Endodermal cell (in vitro differentiated cells): ENCODE results near the gene PLA2G12A. TPM values are rescaled to one million over a fixed set of nuclear protein-coding genes. Genes with fewer than 3 reads are reported as not detected.

ENCODE experiments used
- DNase-seq: peaks from one replicate; pipeline ENCODE4 v3.0.0-alpha.2; 2017
- H3K27ac ChIP-seq: 2 replicates; pipeline ENCODE4 v1.5.1; 2013; ENCODE audit warnings: mild to moderate bottlenecking, low read depth, low read length, moderate library complexity
- H3K27me3 ChIP-seq: 2 replicates; pipeline ENCODE4 v1.6.1; 2013; ENCODE audit warnings: mild to moderate bottlenecking, low read length, moderate library complexity; ENCODE audit not compliant: insufficient read depth, control insufficient read depth, poor library complexity, severe bottlenecking
- H3K36me3 ChIP-seq: 2 replicates; pipeline ENCODE4 v1.7.0; 2013; ENCODE audit warnings: mild to moderate bottlenecking, low read length, moderate library complexity; ENCODE audit not compliant: control insufficient read depth, insufficient read depth
- H3K4me1 ChIP-seq: one replicate; pipeline ENCODE4 v1.7.0; 2013; ENCODE audit warnings: low read length; ENCODE audit not compliant: control insufficient read depth, insufficient read depth
- H3K4me3 ChIP-seq: 2 replicates; pipeline ENCODE4 v1.5.1; 2013; ENCODE audit warnings: mild to moderate bottlenecking, low read length, moderate library complexity
- H3K9ac ChIP-seq: 2 replicates; pipeline ENCODE4 v1.6.1; 2013; ENCODE audit warnings: mild to moderate bottlenecking, low read length, moderate library complexity; ENCODE audit not compliant: poor library complexity, severe bottlenecking; ENCODE audit errors: extremely low read depth
- H3K9me3 ChIP-seq: 2 replicates; pipeline ENCODE4 v1.6.1; 2013; ENCODE audit warnings: mild to moderate bottlenecking, low read length, moderate library complexity; ENCODE audit not compliant: control insufficient read depth
- H3K27ac Mint-ChIP-seq: 2 replicates; pipeline ENCODE4 v1.8.0; 2020; ENCODE audit warnings: mixed read lengths
- H3K27me3 Mint-ChIP-seq: 2 replicates; pipeline ENCODE4 v1.8.0; 2021; ENCODE audit warnings: mild to moderate bottlenecking, mixed read lengths; ENCODE audit not compliant: insufficient read depth
- H3K36me3 Mint-ChIP-seq: 2 replicates; pipeline ENCODE4 v1.8.0; 2020; ENCODE audit warnings: low read depth, mixed read lengths
- H3K4me1 Mint-ChIP-seq: 2 replicates; pipeline ENCODE4 v1.8.0; 2020; ENCODE audit warnings: mixed read lengths
- H3K4me3 Mint-ChIP-seq: 2 replicates; pipeline ENCODE4 v1.8.0; 2020; ENCODE audit warnings: mild to moderate bottlenecking, moderate library complexity, mixed read lengths
- H3K9me3 Mint-ChIP-seq: 2 replicates; pipeline ENCODE4 v1.8.0; 2020; ENCODE audit warnings: mild to moderate bottlenecking, mixed read lengths
- WGBS, 2 experiments: methylation state at CpG; one replicate each; pipeline versions ENCODE4 v1.1.5 to v1.1.7; 2013; ENCODE audit warnings: missing lambda C conversion rate in 2 of 2, mixed read lengths in 1 of 2; ENCODE audit not compliant: insufficient coverage in 1 of 2, insufficient read length in 1 of 2; 5-methylcytosine and 5-hydroxymethylcytosine counted together
- total RNA-seq, 2 donors: library from RNA; stranded (reverse); fragmentation: NEBNext Ultra II Directional in 1 of 2; extraction: Animal tissue kit (Norgen Biotek cat#: 25700) in 1 of 2; gene quantifications; 2 replicates in 1 of 2; 3 replicates in 1 of 2; pipeline ENCODE4 v1.2.1, GENCODE V29; 2021
- TF ChIP-seq, protein P1 (sequence below): fragments of 200-600 bp; sonication (generic); conservative IDR thresholded peaks from 2 replicates; pipeline ENCODE4 v1.5.0; 2021; ENCODE audit warnings: antibody characterized with exemption, mild to moderate bottlenecking

Gene PLA2G12A
- total RNA-seq, 2 donors from 2014 or later, result 38.5 to 60.9 TPM

DNA sequence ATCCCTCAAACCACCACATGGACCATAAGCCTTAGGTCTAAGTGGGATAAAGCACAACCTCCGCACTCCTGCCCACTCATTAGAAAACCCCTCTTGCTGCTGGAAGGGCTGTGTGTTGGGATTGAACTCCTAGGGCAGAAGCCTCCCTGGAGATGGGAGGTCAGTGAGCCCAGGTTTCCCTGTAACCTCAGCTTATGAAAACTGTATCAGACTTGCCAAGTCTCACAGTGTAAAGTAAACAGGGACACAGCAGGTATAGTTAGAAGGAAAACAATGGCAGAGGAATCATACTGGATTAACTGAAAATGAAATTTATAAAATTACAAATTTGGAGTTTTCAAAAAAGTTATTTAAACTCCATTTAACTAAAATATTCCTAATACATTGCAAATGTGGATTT lies 56.6 kb downstream of the PLA2G12A start:
- Mint-ChIP-seq H3K9me3 (peaks cover 14% of the 10 kb centered on the region), H3K27me3 (no peaks in the 10 kb centered on the region), H3K36me3 (peaks cover 7% of the 10 kb centered on the region), H3K4me3 (no peak overlapping the region), H3K4me1 (no peaks in the 10 kb centered on the region), H3K27ac (no peak overlapping the region)
- Histone ChIP-seq H3K4me3 (no peak overlapping the region), H3K36me3 (no peaks in the 10 kb centered on the region), H3K4me1 (no peaks in the 10 kb centered on the region), H3K9me3 (peaks cover 22% of the 10 kb centered on the region), H3K9ac (no peak overlapping the region), H3K27ac (no peak overlapping the region), H3K27me3 (no peaks in the 10 kb centered on the region)
- TF ChIP-seq, protein P1, sequence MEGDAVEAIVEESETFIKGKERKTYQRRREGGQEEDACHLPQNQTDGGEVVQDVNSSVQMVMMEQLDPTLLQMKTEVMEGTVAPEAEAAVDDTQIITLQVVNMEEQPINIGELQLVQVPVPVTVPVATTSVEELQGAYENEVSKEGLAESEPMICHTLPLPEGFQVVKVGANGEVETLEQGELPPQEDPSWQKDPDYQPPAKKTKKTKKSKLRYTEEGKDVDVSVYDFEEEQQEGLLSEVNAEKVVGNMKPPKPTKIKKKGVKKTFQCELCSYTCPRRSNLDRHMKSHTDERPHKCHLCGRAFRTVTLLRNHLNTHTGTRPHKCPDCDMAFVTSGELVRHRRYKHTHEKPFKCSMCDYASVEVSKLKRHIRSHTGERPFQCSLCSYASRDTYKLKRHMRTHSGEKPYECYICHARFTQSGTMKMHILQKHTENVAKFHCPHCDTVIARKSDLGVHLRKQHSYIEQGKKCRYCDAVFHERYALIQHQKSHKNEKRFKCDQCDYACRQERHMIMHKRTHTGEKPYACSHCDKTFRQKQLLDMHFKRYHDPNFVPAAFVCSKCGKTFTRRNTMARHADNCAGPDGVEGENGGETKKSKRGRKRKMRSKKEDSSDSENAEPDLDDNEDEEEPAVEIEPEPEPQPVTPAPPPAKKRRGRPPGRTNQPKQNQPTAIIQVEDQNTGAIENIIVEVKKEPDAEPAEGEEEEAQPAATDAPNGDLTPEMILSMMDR, result no peak
- DNase-seq, result no peak
- 95% methylated on average over 1 of the region's 1 CpG; no CpG with 5 or more reads in 1 of the 2 experiments for WGBS, 2 experiments

GRCh38 chr4:109672169-109672930 lies 57.5 kb downstream of the PLA2G12A start:
- Mint-ChIP-seq H3K4me3 (no peak overlapping the region), H3K9me3 (peaks cover 8% of the 10 kb centered on the region), H3K36me3 (peaks cover 5% of the 10 kb centered on the region), H3K27ac (no peak overlapping the region), H3K4me1 (no peaks in the 10 kb centered on the region), H3K27me3 (no peaks in the 10 kb centered on the region)
- DNase-seq, result no peak
- peaks cover 20% of the 10 kb centered on the region for H3K9me3 ChIP-seq
- H3K4me1 ChIP-seq, result no peaks in the 10 kb centered on the region
- H3K9ac ChIP-seq, result no peak overlapping the region
- no peaks in the 10 kb centered on the region for H3K27me3 ChIP-seq
- no peak overlapping the region for H3K4me3 ChIP-seq
- no peak overlapping the region for H3K27ac ChIP-seq
- H3K36me3 ChIP-seq, result no peaks in the 10 kb centered on the region
- TF ChIP-seq, protein P1, result no peak

GRCh38 chr4:109671350-109671749 lies 58.5 kb downstream of the PLA2G12A start:
- H3K36me3 Mint-ChIP-seq, result no peaks in the 10 kb centered on the region
- no peaks in the 10 kb centered on the region for H3K4me1 ChIP-seq
- H3K27me3 ChIP-seq, result no peaks in the 10 kb centered on the region
- H3K4me1 Mint-ChIP-seq, result no peaks in the 10 kb centered on the region
- H3K4me3 ChIP-seq, result no peak overlapping the region
- no peaks in the 10 kb centered on the region for H3K9me3 Mint-ChIP-seq
- H3K9me3 ChIP-seq, result peaks cover 10% of the 10 kb centered on the region
- TF ChIP-seq, protein P1, result no peak
- no peak overlapping the region for H3K4me3 Mint-ChIP-seq
- H3K27ac ChIP-seq, result no peak overlapping the region
- H3K27ac Mint-ChIP-seq, result no peak overlapping the region
- H3K9ac ChIP-seq, result no peak overlapping the region
- H3K36me3 ChIP-seq, result no peaks in the 10 kb centered on the region
- H3K27me3 Mint-ChIP-seq, result no peaks in the 10 kb centered on the region
- no peak for DNase-seq
